Activated CD4-positive, CD25-positive, alpha-beta regulatory T cell treated with anti-CD3 and anti-CD28 coated beads, Interleukin-2, amount 50 U/mL, for 72 hours (primary cell): Measurements from ENCODE around the gene FRK.
A peak's percentile ranks its signal among the peaks of the same experiment; 100 is the strongest.

Experiments
- DNase-seq: peaks from one replicate; pipeline ENCODE4 v3.0.0; 2021

The FRK gene

DNA sequence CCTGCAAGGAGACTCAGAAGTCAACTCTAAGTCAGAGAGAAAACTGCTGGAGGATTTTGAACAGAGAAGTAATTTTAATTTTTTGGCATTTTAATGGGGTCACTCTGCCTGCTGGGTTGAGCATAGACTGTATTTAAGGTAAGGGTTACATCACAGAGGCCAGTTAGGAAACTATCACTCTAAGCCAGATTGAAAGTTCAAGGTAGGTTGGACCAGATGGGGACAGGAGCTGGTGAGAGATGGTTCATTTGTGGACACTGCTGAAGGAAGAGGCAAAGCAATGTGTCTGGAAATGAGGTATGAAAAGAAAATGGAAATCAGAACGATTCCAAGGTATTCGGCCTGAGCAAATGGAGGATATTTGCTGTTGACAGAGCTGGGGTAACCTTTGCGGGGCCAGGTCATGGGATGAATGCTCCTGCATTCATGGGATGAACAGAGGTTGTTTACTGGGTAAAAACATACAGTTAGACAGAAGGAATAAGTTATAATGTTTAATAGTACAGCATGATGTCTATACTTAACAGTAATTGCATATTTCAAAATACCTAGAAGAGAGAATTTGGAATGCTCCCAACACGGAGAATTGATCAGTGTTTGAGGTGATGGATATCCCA, 26.9 kb downstream of the FRK start:
- DNase-seq: no peak

DNA sequence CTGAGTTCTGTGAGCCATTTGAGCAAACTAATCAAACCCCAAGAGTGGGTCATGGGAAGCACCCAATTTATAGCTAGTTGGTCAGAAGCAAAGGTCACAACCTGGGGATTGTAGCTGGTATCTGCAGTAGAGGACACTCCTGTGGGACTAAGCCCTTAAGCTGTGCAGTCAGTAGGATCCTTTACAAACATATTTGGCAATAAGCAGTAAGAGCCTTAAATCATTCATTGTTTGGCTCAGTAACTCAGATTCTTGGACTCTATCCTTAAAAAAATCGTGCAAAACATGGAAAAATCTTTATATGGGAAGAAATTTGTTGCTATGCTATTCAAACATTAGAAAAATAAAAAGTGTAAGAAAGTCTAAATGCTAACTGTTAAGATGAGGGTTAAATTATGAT, 29.9 kb downstream of the FRK start:
- no peak for DNase-seq

DNA sequence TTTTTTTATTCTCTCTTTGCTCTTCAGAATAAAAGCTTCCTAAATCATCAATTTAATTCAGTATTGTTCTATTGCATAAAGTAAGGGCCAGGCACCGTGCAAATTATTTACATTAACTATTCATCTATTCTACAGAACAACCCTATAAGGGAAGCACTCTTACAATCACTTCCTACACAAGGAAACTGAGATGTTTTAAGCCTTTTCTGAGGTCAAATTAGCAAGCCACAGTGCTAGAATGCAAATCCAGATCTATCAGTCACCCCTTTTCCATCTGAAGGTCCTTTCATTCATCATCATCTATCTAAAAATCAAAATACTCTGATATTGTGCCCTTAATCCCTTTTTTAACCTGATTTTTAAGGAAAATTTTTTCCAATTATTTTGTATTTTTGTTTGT, 31.2 kb downstream of the FRK start:
- DNase-seq: no peak

DNA sequence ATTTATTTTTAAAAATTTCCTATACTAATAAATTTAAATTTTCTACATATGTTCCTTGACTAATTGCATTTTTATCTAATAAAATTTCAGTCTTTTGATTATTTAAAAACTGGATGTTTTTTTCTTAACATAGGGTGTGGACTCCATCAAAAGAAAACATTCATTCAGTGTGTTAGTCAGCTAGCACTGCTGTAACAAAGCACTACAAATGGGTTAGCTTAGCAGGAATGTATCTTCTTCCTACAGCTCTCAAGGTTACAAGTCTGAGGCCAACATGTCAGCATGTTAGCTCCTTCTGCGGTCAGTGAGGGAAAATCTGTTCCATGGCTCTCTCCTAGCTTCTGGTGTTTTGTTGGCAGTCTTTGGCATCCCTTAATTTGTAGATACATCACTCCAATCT, 32.5 kb downstream of the FRK start:
- no peak for DNase-seq

DNA sequence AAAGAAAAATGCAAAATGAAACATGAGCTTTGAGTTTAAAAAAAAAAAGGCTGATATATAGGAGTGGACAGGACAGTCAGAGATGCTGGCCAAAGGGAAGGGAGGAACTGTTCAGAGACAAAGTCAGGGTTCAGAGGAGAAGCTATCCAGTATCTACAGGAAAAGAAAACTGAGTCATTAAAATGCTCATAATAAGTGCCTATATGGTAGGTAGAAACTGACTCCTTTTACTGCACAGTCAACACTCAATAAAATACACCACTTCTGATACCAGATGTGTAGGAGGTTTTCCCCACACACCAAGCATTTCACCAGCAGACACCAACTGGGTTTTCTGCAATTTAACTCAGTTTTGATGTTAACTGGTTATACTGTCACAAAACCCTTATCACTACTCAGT, 32.9 kb downstream of the FRK start:
- DNase-seq: no peak

DNA sequence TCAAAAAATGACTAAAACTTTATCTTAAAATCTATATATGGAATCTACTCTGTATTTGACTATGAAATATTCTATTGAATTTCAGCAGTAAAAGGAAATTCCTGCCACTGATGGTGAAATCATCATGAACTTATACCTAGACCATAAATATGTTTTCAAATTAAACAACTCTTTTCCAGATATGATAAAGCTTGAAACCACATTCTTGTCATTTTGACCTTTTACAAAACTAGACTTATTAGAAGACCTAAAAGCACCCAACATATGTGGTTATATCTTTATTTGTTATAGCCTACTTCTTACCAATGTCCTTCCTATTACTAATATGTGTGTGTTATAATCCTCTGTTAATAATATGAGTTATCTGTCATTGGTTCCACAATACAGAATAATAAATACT, 35.3 kb downstream of the FRK start:
- DNase-seq: no peak

DNA sequence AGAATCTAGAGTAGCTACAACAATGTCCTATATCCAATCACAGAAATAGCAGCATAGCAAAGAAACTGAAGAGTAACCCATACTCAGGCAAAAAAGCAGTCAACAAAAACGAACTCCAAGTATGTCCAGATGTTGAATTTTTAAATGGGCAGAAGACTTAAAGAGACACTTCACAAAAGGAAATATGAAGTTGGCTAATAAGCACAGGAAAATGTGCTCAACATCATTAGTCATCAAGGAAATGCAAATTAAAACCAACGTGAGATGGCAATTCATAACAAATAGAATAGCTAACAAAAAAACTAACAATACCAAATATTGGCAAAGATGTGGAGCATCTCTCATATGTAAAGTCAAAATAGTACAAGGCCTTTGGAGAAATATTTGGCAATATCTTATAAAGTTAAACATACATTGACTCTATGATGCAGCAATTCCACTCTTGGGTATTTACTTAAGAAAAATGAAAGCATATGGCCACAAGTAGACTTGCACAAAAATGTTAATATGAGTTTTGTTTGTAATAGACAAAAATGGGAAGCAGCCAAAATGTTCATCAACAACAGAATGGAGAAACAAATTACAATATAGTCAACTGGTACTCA, 37.7 kb downstream of the FRK start:
- no peak for DNase-seq

DNA sequence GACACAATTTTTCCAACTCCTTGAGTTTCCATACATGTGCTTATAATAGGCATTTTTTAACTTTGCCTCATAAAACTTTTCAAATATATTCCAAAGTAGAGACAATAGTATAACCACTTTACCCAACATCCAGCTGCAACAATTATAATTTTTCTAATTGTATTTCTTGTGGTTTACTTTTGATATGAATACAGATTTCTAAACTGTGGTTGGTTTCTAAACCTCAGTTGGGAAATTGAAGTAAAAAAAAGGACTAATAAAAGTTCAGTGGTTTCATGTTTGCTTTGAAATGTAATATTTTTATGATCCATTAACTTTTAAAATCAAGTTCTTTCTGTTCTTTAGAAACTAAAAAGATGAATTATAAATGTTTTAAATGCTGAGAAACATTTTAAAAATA, 40.0 kb downstream of the FRK start:
- no peak for DNase-seq

DNA sequence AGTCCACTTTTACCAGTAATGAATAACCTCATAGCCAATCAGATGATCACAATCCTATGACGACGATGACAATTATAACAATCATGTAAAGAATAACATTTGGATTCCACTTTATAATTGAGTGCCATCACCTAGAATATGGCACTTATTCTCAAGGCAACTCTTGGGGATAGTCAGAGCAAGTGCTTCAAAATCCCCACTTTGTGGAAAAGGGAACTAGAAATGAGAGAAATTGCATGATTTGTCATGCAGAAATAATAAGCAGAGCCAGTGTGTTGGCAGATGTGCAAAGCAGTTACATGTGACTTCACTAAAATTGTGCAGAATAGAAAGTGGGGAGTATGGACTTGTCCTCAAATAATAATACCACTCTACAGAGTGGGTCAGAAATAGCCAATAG, 41.3 kb downstream of the FRK start:
- DNase-seq: no peak

DNA sequence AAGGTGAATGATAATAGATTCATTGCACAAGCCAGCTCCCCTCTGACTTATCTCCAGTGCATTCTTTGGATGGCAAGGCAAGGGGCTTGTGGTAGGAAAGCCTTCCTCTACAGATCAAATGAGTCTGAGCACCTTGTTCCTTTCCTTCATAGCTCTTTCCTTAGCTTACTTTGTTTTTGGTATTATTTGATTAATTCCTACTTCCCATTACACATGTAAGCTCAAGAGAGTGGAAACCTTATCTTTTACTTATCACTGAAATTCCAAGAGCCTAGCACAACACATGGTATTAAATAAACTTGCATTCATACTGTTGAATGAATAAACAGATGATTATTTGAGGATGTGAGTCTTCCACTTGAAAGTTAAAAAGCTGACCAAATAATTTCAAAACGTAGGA, 41.7 kb downstream of the FRK start:
- DNase-seq: no peak

DNA sequence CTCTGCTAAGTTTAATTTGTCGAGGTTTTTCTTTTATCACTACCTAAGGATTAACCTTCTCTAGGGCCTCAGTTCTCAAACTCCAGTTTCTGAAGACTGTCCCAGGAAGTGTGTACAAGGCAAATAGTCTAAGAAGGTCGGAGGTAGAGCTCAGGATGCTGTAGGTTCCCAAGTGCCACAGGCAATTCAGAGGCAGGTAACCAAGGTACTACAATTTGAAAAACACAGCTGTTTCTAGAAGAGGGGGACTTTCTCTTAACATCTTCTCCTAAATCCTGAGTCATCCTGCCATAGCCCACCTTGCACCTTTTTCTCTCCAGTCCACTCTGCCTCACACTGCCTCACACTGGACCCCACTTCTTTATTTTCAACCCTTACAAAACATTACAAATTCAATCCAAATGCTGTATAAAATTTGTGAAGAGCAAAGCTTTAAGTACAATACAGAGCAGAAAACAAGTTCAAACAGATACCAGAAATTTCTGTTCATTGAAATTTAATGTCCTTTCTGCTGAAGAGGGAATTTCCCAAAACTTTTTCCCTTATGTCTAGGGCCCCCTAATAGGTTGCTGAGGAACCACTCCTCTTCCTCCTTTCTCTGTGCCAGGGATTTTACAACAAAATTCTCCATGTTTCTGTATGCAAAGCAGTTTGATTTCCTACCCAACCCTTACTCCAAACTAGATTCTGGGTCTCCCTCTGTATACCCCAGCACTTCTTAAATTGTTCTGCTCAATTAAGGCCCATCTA, 43.0 kb downstream of the FRK start:
- no peak for DNase-seq

DNA sequence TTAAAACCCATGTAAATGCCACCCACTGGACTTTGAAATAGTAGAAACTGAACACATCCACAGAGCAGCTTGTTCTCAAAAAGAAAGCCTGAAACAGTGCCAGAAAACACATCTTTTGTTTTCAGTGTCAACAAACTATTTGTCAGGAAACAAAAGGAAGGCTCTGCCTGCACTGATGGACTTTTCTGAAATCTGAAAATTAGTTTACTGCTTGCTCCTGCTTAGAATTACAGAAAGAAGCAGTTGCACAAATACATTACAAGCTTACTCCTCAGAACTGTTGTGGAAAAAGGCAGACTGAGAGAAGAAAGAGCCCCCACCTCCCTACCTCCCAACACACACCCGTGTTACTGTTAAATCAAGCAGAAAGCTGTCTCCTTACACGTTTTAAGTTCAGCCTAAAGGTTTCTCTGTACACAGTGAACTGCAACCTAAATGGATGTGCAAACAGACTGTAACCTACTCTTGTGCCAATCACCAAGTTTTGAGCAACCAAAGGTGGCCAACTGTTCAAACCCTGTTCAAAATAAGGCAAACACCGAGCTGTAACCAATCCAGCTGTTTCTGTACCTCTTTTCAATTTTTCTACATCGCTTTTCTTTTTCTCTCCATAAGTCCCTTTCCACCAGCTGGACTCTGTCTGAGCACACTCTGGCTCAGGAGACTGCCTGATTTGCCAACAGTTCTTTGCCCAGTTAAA, 43.7 kb downstream of the FRK start:
- DNase-seq: no peak

DNA sequence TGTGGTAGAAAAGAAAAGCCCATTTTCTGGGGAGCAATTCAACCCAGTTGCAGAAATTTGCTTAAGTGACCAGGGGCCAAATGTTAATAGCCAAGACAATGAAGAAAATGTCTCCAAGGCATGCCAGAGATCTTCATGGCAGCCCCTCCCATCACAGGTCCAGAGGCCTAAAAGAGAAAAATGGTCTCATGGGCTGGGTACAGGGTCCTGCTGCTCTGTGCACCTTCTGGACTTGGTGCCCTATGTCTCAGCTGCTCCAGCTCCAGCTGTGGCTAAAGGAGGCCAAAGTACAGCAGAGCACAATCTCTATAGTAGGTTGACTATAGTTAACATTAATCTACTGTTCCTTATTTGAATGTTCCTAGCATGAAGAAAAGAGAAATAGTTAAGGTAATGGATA, 44.7 kb downstream of the FRK start:
- DNase-seq: no peak

DNA sequence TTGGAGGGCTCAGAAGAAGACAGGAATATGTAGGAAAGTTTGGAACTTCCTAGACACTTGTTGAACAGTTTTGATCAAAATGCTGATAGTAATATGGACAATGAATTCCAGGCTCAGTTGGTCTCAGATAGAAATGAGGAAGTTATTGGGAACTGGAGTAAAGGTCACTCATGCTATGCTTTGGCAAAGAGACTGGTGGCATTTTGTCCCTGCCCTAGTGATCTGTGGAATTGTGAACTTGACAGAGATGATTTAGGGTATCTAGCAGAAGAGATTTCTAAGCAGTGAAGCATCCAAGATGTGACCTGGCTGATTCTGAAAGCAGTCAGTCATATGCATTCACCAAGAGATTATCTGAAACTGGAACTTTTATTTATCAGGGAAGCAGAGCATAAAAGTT, 45.1 kb downstream of the FRK start:
- DNase-seq: no peak

DNA sequence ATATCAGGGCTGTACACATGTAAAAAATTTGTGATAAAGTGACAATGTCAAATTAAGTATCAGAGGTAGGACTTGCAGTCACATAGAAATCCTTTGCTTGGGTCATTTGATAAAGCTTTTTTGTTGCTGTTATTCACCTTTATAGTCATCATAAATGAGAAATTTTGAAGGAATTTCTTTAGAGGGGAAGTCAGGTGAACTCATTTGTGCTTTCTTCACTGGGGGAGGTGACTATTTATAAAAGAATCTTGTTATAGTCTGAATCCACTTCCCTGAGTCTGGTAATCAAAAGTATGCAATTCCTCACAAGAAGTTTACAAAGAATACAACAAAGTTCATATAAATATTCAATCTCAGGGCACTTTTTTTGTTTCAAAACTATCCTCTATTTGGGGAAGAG, 47.7 kb downstream of the FRK start:
- no peak for DNase-seq

DNA sequence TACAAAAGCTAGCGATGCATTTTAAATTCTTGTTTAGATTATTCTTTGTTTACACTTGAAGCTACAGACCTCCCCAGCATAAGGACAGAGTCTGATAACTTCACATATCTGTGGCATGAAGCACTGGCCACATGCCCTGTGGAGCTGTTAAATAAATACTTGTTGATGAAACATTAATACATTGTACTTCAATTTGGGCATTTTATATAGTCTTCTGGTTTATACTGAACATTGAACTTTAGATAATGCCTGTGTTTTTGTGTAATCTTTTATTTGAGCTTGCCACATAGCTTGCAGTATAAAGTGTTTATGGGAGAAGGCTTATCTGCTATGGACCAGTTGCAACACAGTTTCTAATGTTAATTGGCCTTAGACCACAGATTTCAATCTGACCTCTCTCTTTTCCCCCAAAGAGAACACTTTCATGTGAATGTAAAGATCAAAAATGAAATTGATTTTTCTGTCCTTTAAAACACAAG, 48.2 kb downstream of the FRK start:
- DNase-seq: no peak

DNA sequence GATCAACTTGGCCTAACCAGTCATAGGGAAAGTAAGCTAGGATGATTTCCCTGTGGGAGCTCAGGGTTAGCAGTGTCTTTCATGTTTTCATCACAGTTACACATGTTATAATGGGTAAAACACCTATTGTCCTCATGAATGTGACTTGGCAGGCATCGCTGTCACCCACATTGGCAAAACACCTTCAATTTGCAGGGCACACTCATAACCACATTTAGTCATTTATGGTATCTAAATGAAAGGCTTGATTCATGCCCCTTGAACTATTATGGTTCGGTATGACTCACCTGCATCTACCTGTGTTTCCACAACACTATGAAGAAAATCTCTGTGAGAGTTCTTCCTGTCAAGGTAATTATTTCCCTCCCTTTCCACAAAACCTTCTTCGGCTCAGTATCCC, 49.2 kb downstream of the FRK start:
- DNase-seq: no peak

DNA sequence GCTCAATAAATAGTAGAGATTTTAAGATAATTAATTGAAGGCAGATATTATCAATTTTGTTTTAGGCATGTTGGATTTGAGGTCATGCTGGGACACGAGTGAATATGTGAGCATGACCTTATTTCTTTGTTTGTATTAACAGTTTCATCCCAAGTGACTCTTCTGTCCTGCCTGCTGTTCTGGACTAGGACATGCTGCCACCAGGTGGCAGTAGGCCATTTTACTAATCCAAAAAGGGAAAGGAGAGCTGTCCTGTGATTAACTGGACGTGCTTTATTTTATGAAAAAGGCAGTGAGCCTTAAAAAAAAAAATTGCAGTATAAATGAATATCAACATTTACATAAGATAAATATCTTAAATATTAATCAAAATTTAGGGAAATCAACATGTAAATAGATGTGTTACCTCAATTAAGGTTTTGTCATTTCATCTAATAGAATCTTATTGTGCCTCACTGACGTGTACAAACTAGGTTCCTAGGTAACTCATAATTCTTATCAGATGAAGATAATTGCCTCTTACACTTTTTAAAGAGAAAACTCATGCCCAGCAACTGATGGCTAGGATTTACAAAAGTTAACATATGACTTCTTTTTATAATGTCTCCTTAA, 49.8 kb downstream of the FRK start:
- DNase-seq: peak; percentile 37

DNA sequence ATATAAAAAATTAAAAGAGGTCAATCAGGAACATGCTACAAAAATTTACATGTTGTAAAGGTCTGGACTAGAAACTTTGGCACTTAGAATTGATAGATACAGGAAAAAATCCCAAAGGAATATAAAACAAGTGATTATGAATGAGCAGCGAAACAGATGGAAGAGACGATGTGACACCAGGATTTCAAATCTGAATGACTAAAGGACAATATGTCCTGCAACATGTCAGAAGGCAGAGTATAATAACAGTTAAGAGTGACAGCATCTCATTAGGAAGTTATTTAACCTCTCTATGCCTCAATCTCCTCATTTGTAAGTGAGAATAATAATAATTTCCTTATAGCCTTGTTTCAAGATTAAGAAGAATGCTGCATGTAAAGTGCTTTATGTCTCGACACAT, 50.3 kb downstream of the FRK start:
- DNase-seq: no peak

DNA sequence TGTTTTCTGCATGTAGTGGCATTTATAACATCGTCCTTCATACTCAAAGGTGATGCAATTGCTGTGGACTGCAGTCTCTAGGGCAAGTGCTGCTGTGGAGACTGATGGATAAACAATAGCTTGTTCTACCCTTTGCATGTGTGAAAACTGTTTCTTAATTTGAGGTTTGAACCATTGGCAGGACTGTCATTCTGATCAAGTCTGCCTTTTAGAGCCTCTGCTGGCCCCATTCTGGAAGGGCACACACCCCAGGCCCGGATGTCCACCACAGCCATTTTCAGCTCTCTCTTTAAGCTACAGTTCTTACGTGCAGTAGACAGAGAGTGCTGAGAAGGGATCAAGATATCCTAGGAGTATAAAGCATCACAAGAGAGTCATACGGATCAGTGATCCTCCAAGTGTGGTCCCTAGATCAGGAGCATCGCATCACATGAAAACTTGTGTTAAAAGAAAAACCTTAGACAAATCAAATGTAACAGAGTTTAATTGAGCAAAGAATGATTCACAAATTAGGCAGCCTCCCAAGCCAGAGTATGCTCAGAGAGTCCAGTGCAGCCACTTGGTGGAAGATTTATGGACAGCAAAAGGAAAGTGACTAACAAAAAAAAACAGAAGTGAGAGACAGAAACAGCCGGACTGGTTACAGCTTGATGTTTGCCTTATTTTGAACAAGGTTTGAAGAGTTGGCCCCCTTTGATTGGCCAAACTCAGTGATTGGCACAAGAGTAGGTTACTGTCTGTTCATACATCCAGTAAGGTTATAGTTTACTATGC, 52.0 kb downstream of the FRK start:
- no peak for DNase-seq

DNA sequence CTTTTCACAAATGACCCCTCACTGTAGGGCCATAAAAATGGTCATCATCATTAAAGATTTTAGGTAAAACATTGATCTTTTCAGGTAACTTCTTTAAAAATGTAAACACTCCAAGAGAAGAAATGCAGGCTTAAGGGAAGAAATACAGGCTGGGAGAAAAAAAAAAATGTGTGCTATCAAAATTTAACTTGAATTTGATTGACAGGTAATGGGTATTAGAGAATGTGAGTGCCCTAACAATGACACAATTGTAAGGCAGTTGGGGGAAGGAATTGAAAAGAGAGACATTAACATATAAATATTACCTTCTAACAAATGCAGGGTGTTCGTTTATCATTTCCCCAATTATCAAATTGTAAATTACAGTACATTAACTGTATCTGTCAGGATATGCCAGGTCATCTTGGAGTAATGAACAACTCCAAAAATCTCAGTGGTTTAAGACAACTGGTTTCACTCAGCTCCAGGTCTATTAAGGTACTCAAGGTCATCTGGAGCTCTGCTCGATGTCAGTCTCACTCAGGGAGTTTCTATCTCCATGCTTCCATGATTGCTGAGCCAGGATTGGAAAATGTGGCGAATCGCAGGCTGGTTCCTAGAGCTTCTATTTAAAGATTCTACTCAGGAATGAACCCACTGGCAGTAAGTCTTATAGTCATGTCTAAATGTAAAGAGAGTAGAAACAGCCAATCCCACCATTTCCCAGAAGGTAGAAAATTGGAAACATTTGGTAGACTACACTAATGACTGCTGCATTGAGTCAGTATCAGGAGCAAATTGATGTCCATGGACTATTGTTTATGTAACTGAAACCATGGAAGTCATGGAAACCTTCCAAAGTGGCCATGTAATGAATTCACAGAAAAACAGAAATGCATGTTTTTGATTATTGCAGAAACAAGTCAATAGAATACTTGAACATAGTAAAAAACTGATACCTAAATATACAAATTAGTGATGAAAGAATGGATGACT, 55.6 kb downstream of the FRK start:
- DNase-seq: no peak
